Neural cell (in vitro differentiated cells): ENCODE measurements around the gene ABHD17B.

Source experiments
- CTCF ChIP-seq: fragments of 450-650 bp; IDR thresholded peaks from 2 replicates; pipeline ENCODE4 v1.5.1; 2014; ENCODE audit warnings: antibody characterized with exemption, mild to moderate bottlenecking, moderate library complexity; ENCODE audit not compliant: poor library complexity, severe bottlenecking
- MXI1 ChIP-seq: fragments of 450-650 bp; conservative IDR thresholded peaks from 2 replicates; pipeline ENCODE4 v1.6.1; 2014; ENCODE audit warnings: antibody characterized with exemption, mild to moderate bottlenecking; ENCODE audit not compliant: poor library complexity, severe bottlenecking
- RAD21 ChIP-seq: fragments of 450-650 bp; conservative IDR thresholded peaks from 2 replicates; pipeline ENCODE4 v1.6.1; 2014; ENCODE audit warnings: antibody characterized with exemption, mild to moderate bottlenecking, moderate library complexity

GRCh38 chr9:71918419-71918818 is 7.4 kb upstream of the ABHD17B start:
- TF ChIP-seq CTCF (no peak), MXI1 (no peak), RAD21 (no peak)
